Measurements from ENCODE around the gene KANSL3. TPM values are rescaled to one million over a fixed set of nuclear protein-coding genes. Genes with fewer than 3 reads are reported as not detected.

Gene KANSL3
- total RNA-seq, result 36.6 and 36.8 TPM in 2 replicates

DNA sequence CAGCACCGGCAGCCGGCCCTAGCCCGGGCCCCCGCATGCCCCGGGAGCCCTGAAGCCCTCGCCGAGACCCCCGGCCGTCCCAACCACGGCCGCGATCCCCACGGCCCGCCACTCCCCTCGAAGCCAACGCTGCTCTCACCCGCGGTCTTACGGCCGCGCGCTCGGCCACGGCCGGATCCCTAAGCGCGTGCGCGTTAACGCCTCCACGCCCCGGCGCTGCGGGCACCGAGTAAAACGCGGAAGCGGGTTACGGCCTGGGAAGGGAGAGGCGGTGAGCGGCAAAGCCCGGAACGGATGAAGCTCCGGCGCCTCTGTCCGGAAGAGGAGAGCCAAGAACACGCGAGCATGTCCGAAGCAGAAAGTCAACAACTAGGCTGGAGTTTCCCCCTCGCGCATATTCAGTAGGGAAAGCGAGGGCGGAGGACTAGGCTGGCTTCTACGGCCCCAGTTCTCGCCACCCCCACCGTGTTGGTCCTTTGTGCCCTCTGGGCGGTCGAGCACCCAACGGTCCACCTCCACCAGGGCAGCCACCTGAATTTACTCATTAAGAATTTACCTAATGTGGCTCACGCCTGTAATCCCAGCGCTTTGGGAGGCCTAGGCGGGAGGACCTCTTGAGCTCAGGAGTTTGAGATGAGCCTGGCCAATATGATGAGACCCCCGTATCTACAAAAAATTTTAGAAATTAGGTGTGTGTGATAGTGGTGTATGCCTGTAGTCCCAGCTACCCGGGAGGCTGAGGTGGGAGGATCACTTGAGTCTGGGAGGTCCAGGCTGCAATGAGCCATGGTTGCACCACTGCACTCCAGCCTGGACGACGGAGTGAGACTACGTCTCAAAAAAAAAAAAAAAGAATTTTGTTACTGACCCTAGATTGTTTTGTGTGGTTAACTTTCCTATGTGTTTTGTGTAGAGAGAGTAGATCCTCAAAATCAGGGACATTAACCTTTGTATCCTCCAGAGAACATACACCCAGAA, at the start of gene KANSL3:
TSS of gene KANSL3 (minus strand) at position 169 of the 978 bp plus-strand sequence. CDS start 1,177 bp downstream, outside the sequence.

DNA sequence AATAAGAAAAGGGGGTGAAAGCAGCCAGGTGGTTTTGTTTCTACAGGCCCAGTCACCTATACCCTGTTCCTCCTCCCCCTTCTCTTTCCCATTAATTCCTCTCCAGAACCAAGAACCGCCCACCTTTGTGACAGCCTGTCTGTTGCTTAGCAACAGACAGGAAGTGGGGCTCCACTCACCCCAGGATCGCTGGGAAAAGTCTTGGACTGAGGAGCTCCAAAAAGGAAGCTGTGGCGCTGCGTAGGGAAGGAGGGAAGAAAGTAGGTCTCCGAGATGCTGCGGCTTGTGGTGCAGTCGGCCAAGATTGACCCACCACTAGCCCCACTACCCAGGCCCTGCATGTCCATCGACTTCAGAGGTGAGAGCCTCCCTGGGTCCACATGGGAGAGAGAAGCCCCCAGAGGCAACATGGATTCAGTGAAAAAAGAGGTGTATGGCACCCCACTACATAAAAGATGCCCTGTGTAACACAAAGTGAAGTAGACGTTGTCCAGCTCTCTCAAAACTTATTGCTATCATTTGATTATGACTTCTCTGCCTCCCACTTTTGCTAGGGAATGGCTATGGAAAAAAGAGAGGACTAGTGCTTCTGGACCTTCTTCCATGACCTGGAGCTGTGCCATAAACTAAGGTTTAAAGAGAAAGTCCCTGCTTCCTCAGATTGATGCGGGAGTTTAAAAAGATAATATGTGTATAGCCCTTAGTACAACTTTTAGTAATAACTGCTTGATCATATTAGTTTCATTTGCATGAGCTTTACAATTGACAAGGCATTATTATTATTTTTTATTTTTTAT, 4.7 kb upstream of the KANSL3 start, which contains the start of gene FER1L5:
TSS of gene FER1L5 (plus strand) at position 201 of the 797 bp plus-strand sequence. CDS start at position 274, 73 bp downstream.

Other genes with a start within 250 kb of the KANSL3 start
- 0.33 TPM in 1 of 2 replicates, not detected in the other for gene NEURL3, start 133.0 kb downstream of the KANSL3 start, total RNA-seq
- 15.8 and 20.9 TPM in 2 replicates for gene ARID5A, start 101.6 kb downstream of the KANSL3 start, total RNA-seq
- gene FER1L5, start 4.5 kb upstream of the KANSL3 start, total RNA-seq, result not detected in 2 replicates
- 12.7 and 14.5 TPM in 2 replicates for gene LMAN2L, start 101.8 kb upstream of the KANSL3 start, total RNA-seq
- gene CNNM4, start 122.6 kb upstream of the KANSL3 start, total RNA-seq, result 3.9 and 4.5 TPM in 2 replicates
- 7.1 and 8.5 TPM in 2 replicates for gene CNNM3, start 178.0 kb upstream of the KANSL3 start, total RNA-seq
- gene ANKRD23, start 205.7 kb upstream of the KANSL3 start, total RNA-seq, result 0.65 and 1.9 TPM in 2 replicates
- gene ANKRD39, start 219.7 kb upstream of the KANSL3 start, total RNA-seq, result 5.6 and 8.0 TPM in 2 replicates
- gene SEMA4C, start 231.8 kb upstream of the KANSL3 start, total RNA-seq, result 22.6 and 35.3 TPM in 2 replicates

Data from vein endothelial cell (primary cell).